HG03060 (cell line): Measurements from ENCODE around the gene NUP214.
"Not testable (repeated sequence)": the region's sequence is repeated elsewhere in the genome, so short reads cannot be mapped to it uniquely, and the experiment has no call there.

Source experiments
- ATAC-seq: cut with Tn5 transposase; IDR thresholded peaks from one replicate; pipeline ENCODE4 v1.9.1; 2021; ENCODE audit warnings: low read depth, moderate number of reproducible peaks; ENCODE audit not compliant: unreplicated experiment

NUP214 gene

GRCh38 chr9:131257266-131258025 is 132.1 kb downstream of the NUP214 start:
- no peak for ATAC-seq

DNA sequence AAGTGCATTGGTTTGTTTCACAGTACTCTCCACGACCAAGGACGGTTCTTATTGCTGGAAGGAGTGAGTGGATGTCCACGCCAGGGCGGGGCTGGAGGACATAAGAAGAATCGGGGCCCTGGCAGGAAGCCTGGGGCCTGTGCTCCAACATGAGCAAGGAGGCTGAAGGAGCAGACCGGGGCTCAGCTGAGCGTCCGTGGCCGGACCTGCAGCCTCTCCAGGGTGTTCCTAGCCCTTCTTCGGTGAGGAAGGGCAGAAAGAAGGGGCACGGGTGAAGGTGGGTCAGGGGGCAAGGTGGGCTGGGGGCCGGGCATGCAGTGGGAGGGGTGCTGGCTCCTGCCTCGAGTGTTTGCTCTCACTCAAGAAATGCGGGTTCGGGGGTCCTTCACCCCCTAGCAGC is 132.8 kb downstream of the NUP214 start:
- ATAC-seq = no peak

- no peak for ATAC-seq
Measured at GRCh38 chr9:131258698-131259431, 133.5 kb downstream of the NUP214 start.

DNA sequence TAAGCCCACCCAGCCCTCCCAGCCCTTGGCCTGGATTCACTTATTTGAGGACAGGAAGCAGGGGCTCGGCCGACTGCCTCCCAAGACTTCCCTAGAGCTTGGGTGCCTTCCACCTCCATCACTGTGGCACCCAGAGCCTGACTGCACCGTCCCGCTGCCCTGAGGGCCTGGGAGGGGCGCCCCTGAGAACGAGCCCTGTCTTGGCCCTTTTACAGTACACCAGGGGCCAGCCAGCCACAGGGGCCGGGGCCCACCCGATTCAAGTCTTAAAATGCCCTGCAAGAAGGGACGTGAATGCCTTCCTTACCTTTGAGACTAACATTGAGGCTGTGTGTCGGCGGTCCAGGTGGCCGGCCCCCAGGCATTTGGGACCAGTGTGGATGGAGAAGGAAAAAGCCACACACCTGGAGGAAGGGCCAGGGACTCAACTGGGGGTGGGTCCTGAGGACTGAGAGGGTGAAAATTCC is 134.1 kb downstream of the NUP214 start:
- no peak for ATAC-seq

- no peak for ATAC-seq
Measured at GRCh38 chr9:131259916-131260597, 134.7 kb downstream of the NUP214 start.

DNA sequence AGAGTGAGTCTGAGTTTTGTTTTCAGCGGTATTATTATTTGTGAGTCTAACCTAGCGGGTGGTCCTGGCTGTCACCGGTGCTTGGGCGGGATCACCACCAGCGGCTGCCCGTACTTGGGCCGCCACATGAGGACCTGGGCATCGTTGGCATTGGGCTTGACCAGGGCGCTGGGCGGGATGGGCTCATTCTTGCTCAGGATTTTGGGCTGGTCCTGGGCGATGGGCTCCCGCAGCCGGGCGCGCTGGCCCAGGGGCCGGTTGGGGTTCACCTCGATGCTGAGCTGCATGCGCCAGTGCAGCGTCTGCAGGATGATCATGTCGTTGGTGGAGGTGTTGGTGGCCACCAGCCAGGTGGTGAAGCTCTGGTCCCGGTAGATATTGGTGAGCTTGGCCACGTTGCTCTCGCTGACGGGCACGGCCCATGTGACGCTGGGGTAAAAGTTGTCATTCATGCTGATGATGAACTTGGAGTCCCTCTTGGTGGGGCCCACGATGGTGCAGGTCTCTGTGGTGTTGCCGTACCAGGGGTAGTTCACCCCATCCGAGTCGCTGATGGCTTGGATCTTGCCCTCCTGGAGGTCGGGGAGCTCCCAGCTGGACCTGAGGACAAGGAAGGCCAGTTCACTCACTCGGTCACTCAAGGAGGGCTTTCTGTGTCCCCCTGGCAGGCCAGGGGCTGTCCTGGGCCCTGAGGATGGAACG is 135.5 kb downstream of the NUP214 start:
- ATAC-seq = no peak

DNA sequence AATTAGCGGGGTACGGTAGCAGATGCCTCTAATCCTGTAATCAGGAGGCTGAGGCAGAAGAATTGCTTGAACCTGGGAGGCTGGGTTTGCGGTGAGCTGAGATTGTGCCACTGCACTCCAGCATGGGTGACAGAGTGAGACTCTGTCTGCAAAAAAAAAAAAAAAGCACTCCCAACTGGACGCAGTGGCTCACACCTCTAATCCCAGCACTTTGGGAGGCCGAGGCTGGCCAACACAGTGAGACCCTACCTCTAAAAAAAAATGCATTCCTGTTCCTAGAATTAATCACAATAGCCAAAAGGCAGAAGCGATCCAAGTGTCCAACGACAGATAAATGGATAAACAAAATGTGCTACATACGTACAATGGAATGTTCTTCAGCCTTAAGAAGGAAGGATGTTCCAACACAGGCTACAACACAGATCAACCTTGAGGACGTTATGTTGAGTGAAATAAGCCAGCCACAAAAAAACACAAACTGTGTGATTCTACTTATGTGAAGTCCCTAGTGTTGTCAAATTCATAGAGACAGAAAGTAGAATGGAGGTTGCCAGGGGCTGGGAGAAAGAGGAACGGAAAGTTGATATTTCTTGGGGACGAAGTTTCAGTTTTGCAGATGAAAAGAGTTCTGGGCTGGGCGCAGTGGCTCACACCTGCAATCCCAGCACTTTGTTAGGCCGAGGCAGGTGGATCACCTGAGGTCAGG is 137.1 kb downstream of the NUP214 start:
- no peak for ATAC-seq

GRCh38 chr9:131263033-131263343 is 137.6 kb downstream of the NUP214 start:
- not testable (repeated sequence) for ATAC-seq

DNA sequence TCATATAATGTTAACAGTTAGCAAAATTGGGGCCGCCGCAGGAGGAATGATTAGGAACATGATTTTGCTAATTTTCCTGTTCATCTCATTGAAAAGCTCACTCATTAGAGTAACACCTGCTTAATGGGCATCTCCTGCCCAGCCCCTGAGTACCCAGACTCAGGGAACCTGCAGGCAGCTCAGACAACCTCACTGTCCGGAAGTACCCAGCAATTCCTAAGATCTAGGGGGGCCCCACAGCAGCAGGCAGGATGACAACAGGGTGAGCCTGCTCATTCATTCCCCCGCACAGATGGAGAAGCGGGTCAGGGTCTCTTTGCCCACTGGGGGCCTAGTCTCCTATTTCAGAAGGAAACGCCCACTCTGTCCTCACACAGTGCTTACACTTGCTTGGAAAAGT is 138.3 kb downstream of the NUP214 start:
- ATAC-seq = no peak

DNA sequence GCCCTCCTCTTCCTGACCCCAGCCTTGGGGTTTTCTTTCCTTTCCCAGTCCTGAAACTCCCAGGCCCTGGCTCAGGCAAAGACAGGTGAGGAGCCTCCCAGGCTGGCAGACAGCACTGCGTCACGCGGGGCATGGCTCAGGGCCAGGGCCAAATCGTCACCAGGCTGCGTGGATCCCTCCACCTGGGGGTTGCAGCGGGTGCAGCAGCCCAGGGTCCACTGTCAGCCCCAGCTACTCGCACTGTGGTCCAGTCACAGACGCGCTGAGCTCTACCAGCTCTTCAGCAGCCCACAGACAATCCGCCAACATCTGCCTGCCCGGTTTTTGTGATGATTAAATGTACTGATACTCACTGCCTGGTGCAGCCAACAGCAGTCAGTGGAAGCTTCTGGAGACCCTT is 138.8 kb downstream of the NUP214 start:
- no peak for ATAC-seq

GRCh38 chr9:131266266-131267229 is 141.2 kb downstream of the NUP214 start:
- ATAC-seq = no peak

DNA sequence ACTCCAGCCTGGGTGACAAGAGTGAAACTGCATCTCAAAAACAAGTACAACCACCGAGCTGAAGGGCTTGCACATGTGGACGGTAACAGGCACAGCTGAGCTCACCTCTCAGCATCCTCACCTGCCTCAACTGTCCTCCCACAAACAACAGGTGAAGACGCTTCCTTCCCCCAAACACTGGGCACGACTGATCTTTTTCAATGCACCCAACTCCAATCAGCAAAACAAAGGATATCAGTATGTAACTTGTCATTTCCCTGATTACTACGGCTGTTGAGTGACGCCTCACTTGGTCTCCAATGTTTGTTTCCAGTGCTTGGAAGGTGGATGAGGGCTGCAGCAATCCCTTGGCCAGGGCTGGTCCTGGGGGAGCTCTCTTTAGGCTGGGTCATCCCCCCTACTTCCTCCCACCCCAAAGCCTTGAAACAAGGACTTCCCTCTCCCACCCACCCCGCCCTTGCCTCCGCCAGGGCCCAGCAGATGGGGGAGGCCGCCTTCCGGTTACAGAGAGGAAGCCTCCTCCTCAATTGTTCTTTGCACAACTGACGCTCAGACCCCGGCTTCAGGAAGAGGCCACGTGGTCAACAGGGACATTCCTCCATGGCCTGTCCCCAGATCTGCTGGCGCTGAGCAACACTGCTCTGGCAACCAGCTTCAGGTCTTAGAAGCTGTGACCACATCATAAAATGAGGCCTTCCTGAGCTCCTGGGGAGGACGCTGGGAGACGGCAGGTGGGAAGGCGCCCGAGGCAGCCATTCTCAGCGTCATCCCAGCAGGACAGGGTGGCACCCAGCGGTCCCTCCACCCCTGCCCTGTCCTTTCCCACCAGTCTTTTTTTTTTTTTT is 145.0 kb downstream of the NUP214 start:
- no peak for ATAC-seq

DNA sequence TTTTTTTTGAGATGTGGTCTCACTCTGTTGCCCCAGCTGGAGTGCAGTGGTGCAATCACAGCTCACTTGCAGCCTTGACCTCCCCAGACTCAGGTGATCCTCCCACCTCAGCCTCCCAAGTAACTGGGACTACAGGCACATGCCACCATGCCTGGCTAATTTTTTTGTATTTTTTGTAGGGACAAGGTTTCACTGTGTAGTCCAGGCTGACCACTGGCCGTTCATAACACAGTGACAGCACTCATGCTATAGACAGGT is 145.6 kb downstream of the NUP214 start:
- ATAC-seq = not testable (repeated sequence)

DNA sequence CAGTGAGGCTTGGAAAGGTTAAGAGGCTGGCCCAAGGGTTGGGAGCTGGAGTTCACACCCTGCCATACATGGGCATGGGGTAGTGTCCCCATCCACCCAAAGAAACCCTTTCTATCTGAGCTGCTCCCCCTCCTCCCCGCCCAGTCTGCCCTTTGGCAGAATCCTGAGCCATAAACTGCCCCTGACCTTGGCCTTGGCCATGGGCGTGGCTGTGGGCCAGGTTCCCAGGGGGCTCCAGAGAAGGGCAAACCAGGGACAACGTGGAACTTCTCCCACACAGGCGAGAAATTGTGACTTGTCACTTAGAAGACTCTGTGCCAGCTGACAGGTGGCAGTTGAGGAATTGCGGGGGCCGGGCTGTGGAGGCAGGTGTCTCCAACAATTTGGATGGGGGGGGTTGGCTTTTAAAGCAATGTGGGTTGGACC is 146.1 kb downstream of the NUP214 start:
- ATAC-seq = no peak

- ATAC-seq = no peak
Measured at GRCh38 chr9:131272212-131272611, 146.8 kb downstream of the NUP214 start.

- no peak for ATAC-seq
Measured at GRCh38 chr9:131273146-131273855, 147.9 kb downstream of the NUP214 start.

DNA sequence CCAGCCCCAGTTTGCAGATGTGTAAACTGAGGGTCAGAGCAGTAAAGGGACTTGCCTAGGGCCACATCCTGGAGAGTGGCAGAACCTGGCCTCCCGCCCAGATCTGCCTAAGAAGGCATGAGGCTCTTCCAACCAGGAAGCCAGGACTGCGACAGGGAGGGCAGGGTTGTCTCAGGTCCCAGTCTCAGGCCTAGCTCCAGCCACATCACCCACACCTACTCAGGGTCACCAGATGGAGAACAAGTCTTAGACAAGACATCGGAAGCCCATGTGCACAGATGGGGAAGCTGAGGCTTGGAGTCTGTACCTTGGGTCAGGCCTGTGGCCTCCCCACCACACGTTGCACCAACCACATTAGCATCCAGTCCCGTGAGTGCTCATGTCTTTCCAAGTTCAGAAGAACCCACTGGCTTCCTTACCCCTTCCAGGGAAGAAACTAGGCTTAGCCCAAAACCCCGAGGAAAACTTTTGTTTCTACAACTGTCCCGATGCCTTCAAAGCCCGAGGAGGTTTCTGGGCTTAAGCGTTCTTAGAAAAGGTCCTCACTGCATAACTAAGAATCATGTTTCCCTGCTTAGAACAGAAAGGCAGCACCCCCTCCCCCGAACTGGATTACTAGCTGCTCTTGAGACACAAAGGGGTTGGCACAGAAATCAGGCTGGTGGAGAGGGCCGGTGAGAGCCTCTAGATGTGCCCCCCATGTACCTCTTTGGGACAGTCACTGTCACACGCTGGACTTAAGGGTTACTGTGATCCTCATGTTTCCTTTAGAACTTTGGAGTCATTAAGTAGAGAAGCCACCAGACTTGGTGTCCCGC is 148.7 kb downstream of the NUP214 start:
- ATAC-seq = no peak
